Erythroblast (primary cell): Measurements from ENCODE around the gene SP3.

Experiments used
- GATA1 ChIP-seq: IDR thresholded peaks from 2 replicates; pipeline ENCODE4 v1.6.1; 2011; ENCODE audit warnings: low read depth, mild to moderate bottlenecking, control low read depth, low read length, moderate library complexity
- POLR2A ChIP-seq: IDR thresholded peaks from 2 replicates; pipeline ENCODE4 v1.6.1; 2011; ENCODE audit warnings: mild to moderate bottlenecking, low read length

- TF ChIP-seq POLR2A (no peak), GATA1 (no peak)
Observed at GRCh38 chr2:173985605-173985992, 20.4 kb upstream of the SP3 start.
